Activated CD4-positive, CD25-positive, alpha-beta regulatory T cell treated with anti-CD3 and anti-CD28 coated beads, Interleukin-2, amount 50 U/mL, for 24 hours (primary cell): ENCODE measurements around the gene NOTCH4.

Experiments used
- ATAC-seq, 2 donors: fragments of 150-1000 bp; cut with Tn5 transposase; one replicate each; pipeline ENCODE4 v1.10.0; 2021; ENCODE audit warnings: mild to moderate bottlenecking in 1 of 2, moderate library complexity in 1 of 2

The NOTCH4 gene

GRCh38 chr6:32179766-32180405, 44.0 kb downstream of the NOTCH4 start:
- no peak for ATAC-seq

- no peak for ATAC-seq
These were observed 45.1 kb downstream of the NOTCH4 start for GRCh38 chr6:32178547-32179440.

GRCh38 chr6:32177788-32178546, 45.9 kb downstream of the NOTCH4 start, which contains the start of gene RNF5:
Gene RNF5, plus strand, starts transcription at chr6:32178405. Its CDS starts 107 bp downstream, at chr6:32178512.
- peak; percentile 89 to 90 for ATAC-seq

GRCh38 chr6:32177183-32177787, 46.6 kb downstream of the NOTCH4 start:
- ATAC-seq, result no peak

- ATAC-seq, result no peak
These were observed 47.2 kb downstream of the NOTCH4 start for GRCh38 chr6:32176476-32177182.

- ATAC-seq, result peak; percentile 49 to 50
These were observed 48.0 kb downstream of the NOTCH4 start, which contains the start of gene AGPAT1 for GRCh38 chr6:32175711-32176475. Gene AGPAT1, minus strand, starts transcription at chr6:32176084. Its CDS starts 4,588 bp downstream, at chr6:32171496.

- no peak for ATAC-seq
These were observed 48.6 kb downstream of the NOTCH4 start for GRCh38 chr6:32175322-32175710.

- ATAC-seq, result no peak
These were observed 49.5 kb downstream of the NOTCH4 start for GRCh38 chr6:32174416-32174815.

- no peak for ATAC-seq
These were observed 50.7 kb downstream of the NOTCH4 start for GRCh38 chr6:32173051-32173727.

GRCh38 chr6:32171234-32171633, 52.6 kb downstream of the NOTCH4 start:
- no peak for ATAC-seq

GRCh38 chr6:32170294-32170693, 53.6 kb downstream of the NOTCH4 start:
- ATAC-seq, result no peak

GRCh38 chr6:32168807-32169591, 54.9 kb downstream of the NOTCH4 start:
- ATAC-seq, result no peak

- ATAC-seq, result no peak
These were observed 55.5 kb downstream of the NOTCH4 start for GRCh38 chr6:32168350-32168749.

- ATAC-seq, result no peak
These were observed 56.1 kb downstream of the NOTCH4 start for GRCh38 chr6:32167761-32168262.

GRCh38 chr6:32167154-32167760, 56.6 kb downstream of the NOTCH4 start:
- ATAC-seq, result no peak

GRCh38 chr6:32166411-32167061, 57.3 kb downstream of the NOTCH4 start:
- no peak for ATAC-seq

- no peak for ATAC-seq
These were observed 59.6 kb downstream of the NOTCH4 start, which contains the start of gene EGFL8 for GRCh38 chr6:32164295-32164694. Gene EGFL8, plus strand, starts transcription at chr6:32164595. Its CDS starts 1,571 bp downstream, at chr6:32166166.

GRCh38 chr6:32163559-32164258, 60.2 kb downstream of the NOTCH4 start:
- ATAC-seq, result no peak
